WI38 (cell line): ENCODE results near the gene MAN2A2.

Experiments
- H3K4me3 ChIP-seq: 2 replicates; pipeline ENCODE4 v1.5.1; 2011; ENCODE audit warnings: low read depth, mild to moderate bottlenecking, control low read depth, low read length
- TF ChIP-seq, protein P1 (sequence below): IDR thresholded peaks from 2 replicates; pipeline ENCODE4 v1.5.1; 2012; ENCODE audit warnings: low read depth, mild to moderate bottlenecking, control low read depth, low read length

MAN2A2 gene

DNA sequence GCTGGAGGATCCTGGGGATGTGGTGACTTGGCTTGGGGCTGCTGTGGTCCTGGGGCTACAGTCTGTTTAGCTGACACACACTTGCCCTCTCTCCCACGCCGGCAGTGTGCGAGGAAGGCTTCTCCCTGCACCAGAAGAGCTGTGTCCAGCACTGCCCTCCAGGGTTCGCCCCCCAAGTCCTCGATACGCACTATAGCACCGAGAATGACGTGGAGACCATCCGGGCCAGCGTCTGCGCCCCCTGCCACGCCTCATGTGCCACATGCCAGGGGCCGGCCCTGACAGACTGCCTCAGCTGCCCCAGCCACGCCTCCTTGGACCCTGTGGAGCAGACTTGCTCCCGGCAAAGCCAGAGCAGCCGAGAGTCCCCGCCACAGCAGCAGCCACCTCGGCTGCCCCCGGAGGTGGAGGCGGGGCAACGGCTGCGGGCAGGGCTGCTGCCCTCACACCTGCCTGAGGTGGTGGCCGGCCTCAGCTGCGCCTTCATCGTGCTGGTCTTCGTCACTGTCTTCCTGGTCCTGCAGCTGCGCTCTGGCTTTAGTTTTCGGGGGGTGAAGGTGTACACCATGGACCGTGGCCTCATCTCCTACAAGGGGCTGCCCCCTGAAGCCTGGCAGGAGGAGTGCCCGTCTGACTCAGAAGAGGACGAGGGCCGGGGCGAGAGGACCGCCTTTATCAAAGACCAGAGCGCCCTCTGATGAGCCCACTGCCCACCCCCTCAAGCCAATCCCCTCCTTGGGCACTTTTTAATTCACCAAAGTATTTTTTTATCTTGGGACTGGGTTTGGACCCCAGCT, 21.7 kb upstream of the MAN2A2 start:
- no peak overlapping the region for H3K4me3 ChIP-seq
- TF ChIP-seq, protein P1, sequence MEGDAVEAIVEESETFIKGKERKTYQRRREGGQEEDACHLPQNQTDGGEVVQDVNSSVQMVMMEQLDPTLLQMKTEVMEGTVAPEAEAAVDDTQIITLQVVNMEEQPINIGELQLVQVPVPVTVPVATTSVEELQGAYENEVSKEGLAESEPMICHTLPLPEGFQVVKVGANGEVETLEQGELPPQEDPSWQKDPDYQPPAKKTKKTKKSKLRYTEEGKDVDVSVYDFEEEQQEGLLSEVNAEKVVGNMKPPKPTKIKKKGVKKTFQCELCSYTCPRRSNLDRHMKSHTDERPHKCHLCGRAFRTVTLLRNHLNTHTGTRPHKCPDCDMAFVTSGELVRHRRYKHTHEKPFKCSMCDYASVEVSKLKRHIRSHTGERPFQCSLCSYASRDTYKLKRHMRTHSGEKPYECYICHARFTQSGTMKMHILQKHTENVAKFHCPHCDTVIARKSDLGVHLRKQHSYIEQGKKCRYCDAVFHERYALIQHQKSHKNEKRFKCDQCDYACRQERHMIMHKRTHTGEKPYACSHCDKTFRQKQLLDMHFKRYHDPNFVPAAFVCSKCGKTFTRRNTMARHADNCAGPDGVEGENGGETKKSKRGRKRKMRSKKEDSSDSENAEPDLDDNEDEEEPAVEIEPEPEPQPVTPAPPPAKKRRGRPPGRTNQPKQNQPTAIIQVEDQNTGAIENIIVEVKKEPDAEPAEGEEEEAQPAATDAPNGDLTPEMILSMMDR: no peak

DNA sequence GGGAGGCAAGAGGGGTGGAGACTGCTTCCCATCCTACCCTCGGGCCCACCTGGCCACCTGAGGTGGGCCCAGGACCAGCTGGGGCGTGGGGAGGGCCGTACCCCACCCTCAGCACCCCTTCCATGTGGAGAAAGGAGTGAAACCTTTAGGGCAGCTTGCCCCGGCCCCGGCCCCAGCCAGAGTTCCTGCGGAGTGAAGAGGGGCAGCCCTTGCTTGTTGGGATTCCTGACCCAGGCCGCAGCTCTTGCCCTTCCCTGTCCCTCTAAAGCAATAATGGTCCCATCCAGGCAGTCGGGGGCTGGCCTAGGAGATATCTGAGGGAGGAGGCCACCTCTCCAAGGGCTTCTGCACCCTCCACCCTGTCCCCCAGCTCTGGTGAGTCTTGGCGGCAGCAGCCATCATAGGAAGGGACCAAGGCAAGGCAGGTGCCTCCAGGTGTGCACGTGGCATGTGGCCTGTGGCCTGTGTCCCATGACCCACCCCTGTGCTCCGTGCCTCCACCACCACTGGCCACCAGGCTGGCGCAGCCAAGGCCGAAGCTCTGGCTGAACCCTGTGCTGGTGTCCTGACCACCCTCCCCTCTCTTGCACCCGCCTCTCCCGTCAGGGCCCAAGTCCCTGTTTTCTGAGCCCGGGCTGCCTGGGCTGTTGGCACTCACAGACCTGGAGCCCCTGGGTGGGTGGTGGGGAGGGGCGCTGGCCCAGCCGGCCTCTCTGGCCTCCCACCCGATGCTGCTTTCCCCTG, 21.0 kb upstream of the MAN2A2 start:
- TF ChIP-seq, protein P1: no peak
- H3K4me3 ChIP-seq: no peak overlapping the region

DNA sequence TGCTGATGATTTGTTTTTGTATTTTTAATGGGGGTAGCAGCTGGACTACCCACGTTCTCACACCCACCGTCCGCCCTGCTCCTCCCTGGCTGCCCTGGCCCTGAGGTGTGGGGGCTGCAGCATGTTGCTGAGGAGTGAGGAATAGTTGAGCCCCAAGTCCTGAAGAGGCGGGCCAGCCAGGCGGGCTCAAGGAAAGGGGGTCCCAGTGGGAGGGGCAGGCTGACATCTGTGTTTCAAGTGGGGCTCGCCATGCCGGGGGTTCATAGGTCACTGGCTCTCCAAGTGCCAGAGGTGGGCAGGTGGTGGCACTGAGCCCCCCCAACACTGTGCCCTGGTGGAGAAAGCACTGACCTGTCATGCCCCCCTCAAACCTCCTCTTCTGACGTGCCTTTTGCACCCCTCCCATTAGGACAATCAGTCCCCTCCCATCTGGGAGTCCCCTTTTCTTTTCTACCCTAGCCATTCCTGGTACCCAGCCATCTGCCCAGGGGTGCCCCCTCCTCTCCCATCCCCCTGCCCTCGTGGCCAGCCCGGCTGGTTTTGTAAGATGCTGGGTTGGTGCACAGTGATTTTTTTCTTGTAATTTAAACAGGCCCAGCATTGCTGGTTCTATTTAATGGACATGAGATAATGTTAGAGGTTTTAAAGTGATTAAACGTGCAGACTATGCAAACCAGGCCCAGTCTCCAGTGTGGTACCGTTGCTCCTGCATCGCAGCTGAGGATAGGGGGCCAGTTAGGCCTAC, 20.1 kb upstream of the MAN2A2 start:
- TF ChIP-seq, protein P1: no peak
- H3K4me3 ChIP-seq: no peak overlapping the region

DNA sequence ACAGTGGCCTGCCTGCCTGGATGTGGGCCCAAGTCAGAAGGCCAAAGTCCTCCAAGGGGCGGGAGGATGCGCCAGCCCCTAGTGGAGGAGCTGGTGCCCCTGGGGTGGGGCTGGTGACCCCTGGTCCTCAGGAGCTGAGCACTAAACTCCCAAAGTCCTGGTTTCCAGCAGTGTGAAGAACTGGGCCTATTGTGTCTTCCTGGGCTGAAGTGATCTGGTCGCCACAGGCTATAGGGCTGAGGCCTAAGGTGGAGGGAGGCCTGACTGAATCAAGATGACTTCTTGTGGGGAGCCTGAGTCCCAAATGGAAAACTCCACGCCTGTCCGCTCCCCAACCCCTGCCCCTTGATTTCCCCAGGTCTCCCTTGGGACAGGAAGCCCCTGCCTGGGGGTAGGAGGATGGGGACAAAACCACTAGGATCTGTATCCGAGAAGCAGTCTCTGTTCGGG, 19.6 kb upstream of the MAN2A2 start:
- no peak overlapping the region for H3K4me3 ChIP-seq
- TF ChIP-seq, protein P1: no peak

DNA sequence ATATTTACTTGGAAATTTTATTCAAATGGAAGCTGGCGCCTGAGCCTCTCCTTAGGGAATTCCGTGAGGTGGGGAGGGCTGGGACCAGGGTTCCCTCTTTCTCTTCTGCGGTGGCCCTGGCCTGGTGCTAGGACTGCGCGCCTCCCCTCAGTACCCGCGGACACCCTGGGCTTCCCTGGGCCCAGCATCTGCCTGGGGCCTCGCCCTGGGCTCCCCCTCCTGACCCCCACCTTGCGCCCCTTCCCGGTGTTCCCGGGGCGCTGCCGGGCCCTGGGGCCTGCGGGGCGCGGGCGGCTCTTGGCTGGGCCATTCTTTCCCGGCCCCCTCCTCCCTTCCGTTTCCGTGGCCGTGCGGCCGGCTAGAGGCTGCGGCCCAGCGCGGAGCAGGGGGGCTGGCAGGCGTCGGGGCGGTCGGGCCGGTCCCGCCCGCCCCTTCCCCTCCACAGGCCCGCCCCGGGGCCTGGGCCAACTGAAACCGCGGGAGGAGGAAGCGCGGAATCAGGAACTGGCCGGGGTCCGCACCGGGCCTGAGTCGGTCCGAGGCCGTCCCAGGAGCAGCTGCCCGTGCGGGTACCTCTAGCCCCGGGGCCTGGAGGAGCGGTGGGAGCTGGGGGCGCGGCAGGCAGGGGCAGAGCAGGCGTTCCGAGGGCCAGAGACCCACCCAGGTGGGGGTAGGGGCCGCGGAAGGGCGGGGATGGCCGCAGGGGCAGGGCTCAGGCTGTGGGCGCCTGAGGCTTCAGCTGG, 19.0 kb upstream of the MAN2A2 start, which contains the start of gene FES:
FES (plus strand) TSS at position 529 of the 743 bp plus-strand sequence. CDS start 542 bp downstream, outside the sequence.
- peak within 1 kb of the TSS; percentile 52 for H3K4me3 ChIP-seq
- TF ChIP-seq, protein P1: no peak

DNA sequence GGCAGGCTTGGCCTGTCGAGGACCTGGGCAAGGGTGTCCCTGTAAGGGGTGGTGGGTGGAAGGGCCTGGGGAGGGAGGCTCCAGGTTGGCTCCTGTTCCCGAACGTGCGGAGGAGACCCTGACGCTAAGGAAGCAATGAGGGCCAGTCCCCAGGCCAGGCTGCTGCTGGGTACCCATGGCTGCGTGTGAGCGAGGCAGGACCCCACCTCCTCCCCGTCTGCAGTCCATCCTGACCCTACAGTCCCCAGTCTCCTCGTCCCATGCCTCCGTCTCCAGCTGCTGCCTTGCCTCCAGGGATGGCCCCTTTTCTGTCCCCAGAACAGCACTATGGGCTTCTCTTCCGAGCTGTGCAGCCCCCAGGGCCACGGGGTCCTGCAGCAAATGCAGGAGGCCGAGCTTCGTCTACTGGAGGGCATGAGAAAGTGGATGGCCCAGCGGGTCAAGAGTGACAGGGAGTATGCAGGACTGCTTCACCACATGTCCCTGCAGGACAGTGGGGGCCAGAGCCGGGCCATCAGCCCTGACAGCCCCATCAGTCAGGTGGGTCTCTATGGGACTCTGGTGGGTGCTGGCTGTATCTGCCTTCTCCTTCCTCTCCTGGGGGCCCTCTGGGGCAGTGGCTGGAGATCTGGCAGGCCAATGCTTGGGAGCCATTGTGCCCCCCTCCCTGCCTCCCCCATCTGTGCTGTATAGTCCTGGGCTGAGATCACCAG, 18.2 kb upstream of the MAN2A2 start:
- TF ChIP-seq, protein P1: no peak
- H3K4me3 ChIP-seq: peak overlapping the region; percentile 52
